ENCODE data around the gene SLC22A17. TPM values are rescaled to one million over a fixed set of nuclear protein-coding genes. Genes with fewer than 3 reads are reported as not detected.

Gene SLC22A17
- total and polyA plus RNA-seq, 2 of the 13 experiments (the other 11 are each of a cell fraction or from before 2014, with no cell fraction given): 0.95 to 1.1 TPM

DNA sequence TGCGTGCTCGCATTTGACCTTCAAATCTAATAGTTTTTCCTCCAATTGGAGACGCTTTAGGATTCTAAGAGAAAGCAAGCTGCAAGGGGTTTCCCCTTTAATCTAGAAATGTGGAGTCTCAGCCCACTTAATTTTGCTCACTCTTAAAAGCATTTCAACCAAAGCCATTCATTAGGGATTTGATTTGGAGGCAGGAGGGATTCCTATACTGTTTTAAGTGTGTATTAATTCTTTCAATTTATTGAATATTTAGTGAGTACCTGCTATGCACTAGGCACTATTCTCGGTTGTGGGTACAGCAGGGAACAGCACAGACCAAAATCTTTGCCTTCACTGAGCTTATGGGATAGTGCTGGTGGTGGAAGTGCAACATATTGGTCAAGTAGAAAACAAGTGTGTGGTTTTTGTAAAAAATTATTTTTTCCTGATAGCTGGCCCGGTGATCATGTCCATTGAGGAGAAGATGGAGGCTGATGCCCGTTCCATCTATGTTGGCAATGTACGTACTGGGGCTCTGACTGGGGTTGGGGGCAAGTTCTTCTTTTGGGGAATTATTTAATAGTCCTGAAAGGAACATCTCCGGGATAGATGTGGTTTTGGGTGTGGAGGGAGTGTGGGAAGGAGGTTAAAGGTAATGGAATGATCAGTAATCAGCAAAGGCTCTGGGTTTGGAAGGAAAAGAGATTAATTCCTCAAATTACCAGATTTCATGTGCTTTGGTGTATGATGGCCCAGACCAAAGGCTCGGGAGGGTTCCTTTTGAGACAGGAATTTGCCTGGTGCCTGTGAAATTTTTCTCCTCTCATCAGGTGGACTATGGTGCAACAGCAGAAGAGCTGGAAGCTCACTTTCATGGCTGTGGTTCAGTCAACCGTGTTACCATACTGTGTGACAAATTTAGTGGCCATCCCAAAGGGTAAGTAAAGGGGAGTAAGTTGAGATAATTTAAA lies 29.8 kb downstream of the SLC22A17 start (continued):
- TF ChIP-seq, protein P1, sequence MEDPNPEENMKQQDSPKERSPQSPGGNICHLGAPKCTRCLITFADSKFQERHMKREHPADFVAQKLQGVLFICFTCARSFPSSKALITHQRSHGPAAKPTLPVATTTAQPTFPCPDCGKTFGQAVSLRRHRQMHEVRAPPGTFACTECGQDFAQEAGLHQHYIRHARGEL (CRISPR knock-in tag; IDR thresholded peaks at IDR 0.05): no peak
- TF ChIP-seq ELF4 (CRISPR knock-in tag; IDR thresholded peaks at IDR 0.05; ENCODE audit: borderline replicate concordance) (peak; percentile 57; the same call in 1 of the 2 replicates), POLR2G (IDR thresholded peaks at IDR 0.05; ENCODE audit: low read depth, low read length) (peak; percentile 1; the same call in 1 of the 2 replicates), MYNN (CRISPR knock-in tag; IDR thresholded peaks at IDR 0.05; ENCODE audit: low read depth) (no peak), KLF15 (CRISPR knock-in tag; IDR thresholded peaks at IDR 0.05; ENCODE audit: borderline replicate concordance) (no peak), DPF2 (CRISPR knock-in tag; IDR thresholded peaks at IDR 0.05; ENCODE audit: borderline replicate concordance, low read depth) (0 out of 2 replicates have a peak, but pooled peaks have one; percentile 35), SNAPC2 (CRISPR knock-in tag; IDR thresholded peaks at IDR 0.05) (peak; percentile 9; the same call in 1 of the 2 replicates), PPARG (CRISPR knock-in tag; conservative IDR thresholded peaks at IDR 0.05) (no peak; the same call in 1 of the 2 replicates), NCOA2 (CRISPR knock-in tag; IDR thresholded peaks at IDR 0.05) (no peak), PCBP2 (optimal IDR thresholded peaks at IDR 0.05; ENCODE audit: low read depth, low read length, poor library complexity, severe bottlenecking) (peak; percentile 76), KLF9 (CRISPR knock-in tag; IDR thresholded peaks at IDR 0.05; ENCODE audit: low read depth) (no peak), HNRNPH1 (optimal IDR thresholded peaks at IDR 0.05; ENCODE audit: low read depth, low read length) (no peak), RBM22 (optimal IDR thresholded peaks at IDR 0.05; ENCODE audit: low read length) (peak; percentile 13), TSC22D2 (CRISPR knock-in tag; IDR thresholded peaks at IDR 0.05; ENCODE audit: borderline replicate concordance) (no peak), ZNF331 (CRISPR knock-in tag; IDR thresholded peaks at IDR 0.05) (no peak; the same call in 1 of the 2 replicates), TEAD2 (CRISPR knock-in tag; IDR thresholded peaks at IDR 0.05) (no peak), ZKSCAN5 (CRISPR knock-in tag; IDR thresholded peaks at IDR 0.05) (no peak), ZMAT3 (CRISPR knock-in tag; conservative IDR thresholded peaks at IDR 0.05) (no peak), KDM1A (CRISPR knock-in tag; IDR thresholded peaks at IDR 0.05) (no peak), YEATS2 (CRISPR knock-in tag; IDR thresholded peaks at IDR 0.05; ENCODE audit: borderline replicate concordance) (no peak), KAT8 (CRISPR knock-in tag; IDR thresholded peaks at IDR 0.05) (no peak; the same call in 1 of the 2 replicates), SNAI1 (CRISPR knock-in tag; IDR thresholded peaks at IDR 0.05; ENCODE audit: borderline replicate concordance) (peak; percentile 14; the same call in 1 of the 2 replicates), SCMH1 (CRISPR knock-in tag; IDR thresholded peaks at IDR 0.05; ENCODE audit: borderline replicate concordance) (no peak)
- TF ChIP-seq, protein P2, sequence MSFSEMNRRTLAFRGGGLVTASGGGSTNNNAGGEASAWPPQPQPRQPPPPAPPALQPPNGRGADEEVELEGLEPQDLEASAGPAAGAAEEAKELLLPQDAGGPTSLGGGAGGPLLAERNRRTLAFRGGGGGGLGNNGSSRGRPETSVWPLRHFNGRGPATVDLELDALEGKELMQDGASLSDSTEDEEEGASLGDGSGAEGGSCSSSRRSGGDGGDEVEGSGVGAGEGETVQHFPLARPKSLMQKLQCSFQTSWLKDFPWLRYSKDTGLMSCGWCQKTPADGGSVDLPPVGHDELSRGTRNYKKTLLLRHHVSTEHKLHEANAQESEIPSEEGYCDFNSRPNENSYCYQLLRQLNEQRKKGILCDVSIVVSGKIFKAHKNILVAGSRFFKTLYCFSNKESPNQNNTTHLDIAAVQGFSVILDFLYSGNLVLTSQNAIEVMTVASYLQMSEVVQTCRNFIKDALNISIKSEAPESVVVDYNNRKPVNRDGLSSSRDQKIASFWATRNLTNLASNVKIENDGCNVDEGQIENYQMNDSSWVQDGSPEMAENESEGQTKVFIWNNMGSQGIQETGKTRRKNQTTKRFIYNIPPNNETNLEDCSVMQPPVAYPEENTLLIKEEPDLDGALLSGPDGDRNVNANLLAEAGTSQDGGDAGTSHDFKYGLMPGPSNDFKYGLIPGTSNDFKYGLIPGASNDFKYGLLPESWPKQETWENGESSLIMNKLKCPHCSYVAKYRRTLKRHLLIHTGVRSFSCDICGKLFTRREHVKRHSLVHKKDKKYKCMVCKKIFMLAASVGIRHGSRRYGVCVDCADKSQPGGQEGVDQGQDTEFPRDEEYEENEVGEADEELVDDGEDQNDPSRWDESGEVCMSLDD (CRISPR knock-in tag; IDR thresholded peaks at IDR 0.05; ENCODE audit: borderline replicate concordance): no peak
- TF ChIP-seq, protein P3, sequence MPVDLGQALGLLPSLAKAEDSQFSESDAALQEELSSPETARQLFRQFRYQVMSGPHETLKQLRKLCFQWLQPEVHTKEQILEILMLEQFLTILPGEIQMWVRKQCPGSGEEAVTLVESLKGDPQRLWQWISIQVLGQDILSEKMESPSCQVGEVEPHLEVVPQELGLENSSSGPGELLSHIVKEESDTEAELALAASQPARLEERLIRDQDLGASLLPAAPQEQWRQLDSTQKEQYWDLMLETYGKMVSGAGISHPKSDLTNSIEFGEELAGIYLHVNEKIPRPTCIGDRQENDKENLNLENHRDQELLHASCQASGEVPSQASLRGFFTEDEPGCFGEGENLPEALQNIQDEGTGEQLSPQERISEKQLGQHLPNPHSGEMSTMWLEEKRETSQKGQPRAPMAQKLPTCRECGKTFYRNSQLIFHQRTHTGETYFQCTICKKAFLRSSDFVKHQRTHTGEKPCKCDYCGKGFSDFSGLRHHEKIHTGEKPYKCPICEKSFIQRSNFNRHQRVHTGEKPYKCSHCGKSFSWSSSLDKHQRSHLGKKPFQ (CRISPR knock-in tag; IDR thresholded peaks at IDR 0.05; ENCODE audit: insufficient replicate concordance): peak; percentile 44
